Measurements from ENCODE around the gene ADAMTSL1.

The ADAMTSL1 gene

GRCh38 chr9:18806232-18807080 lies 332.5 kb downstream of the ADAMTSL1 start:
- DNase-seq (ENCODE audit: low read depth): no peak
- TF ChIP-seq, protein P1, sequence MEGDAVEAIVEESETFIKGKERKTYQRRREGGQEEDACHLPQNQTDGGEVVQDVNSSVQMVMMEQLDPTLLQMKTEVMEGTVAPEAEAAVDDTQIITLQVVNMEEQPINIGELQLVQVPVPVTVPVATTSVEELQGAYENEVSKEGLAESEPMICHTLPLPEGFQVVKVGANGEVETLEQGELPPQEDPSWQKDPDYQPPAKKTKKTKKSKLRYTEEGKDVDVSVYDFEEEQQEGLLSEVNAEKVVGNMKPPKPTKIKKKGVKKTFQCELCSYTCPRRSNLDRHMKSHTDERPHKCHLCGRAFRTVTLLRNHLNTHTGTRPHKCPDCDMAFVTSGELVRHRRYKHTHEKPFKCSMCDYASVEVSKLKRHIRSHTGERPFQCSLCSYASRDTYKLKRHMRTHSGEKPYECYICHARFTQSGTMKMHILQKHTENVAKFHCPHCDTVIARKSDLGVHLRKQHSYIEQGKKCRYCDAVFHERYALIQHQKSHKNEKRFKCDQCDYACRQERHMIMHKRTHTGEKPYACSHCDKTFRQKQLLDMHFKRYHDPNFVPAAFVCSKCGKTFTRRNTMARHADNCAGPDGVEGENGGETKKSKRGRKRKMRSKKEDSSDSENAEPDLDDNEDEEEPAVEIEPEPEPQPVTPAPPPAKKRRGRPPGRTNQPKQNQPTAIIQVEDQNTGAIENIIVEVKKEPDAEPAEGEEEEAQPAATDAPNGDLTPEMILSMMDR (conservative IDR thresholded peaks at IDR 0.05; ENCODE audit: control insufficient read depth, insufficient read depth, low read depth, low read length): no peak
- no peak overlapping the region for H3K4me3 ChIP-seq (ENCODE audit: control insufficient read depth, low read depth, low read length)

- no peak overlapping the region for H3K4me3 ChIP-seq (ENCODE audit: control insufficient read depth, low read depth, low read length)
- no peak for DNase-seq (ENCODE audit: low read depth)
- TF ChIP-seq, protein P1 (conservative IDR thresholded peaks at IDR 0.05; ENCODE audit: control insufficient read depth, insufficient read depth, low read depth, low read length): no peak
Measured at GRCh38 chr9:18810581-18810980, 336.6 kb downstream of the ADAMTSL1 start.

DNA sequence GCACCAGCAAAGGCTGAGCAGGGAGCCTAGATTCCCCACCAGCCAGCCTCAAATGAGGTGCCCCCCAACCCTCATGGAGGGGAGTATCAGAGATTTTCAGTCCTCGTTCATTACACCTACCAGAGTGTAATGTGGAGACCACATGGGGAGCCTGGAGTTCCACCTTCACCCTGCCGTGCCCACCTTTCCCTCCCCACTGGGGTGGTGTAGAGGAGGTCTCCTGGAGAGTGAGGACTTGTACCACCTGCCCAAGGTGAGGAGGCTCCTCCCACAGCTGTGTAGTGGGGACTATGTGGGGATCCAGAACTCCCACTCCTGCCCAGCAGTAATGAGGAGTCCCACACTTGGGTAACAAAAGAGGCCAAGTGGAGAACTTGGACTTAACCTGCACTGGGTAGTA lies 337.2 kb downstream of the ADAMTSL1 start:
- no peak overlapping the region for H3K4me3 ChIP-seq (ENCODE audit: control insufficient read depth, low read depth, low read length)
- DNase-seq (ENCODE audit: low read depth): no peak
- TF ChIP-seq, protein P1 (conservative IDR thresholded peaks at IDR 0.05; ENCODE audit: control insufficient read depth, insufficient read depth, low read depth, low read length): no peak

- TF ChIP-seq, protein P1 (conservative IDR thresholded peaks at IDR 0.05; ENCODE audit: control insufficient read depth, insufficient read depth, low read depth, low read length): no peak
- DNase-seq (ENCODE audit: low read depth): no peak
- no peak overlapping the region for H3K4me3 ChIP-seq (ENCODE audit: control insufficient read depth, low read depth, low read length)
Measured at GRCh38 chr9:18819418-18819817, 345.5 kb downstream of the ADAMTSL1 start.

- TF ChIP-seq, protein P1 (conservative IDR thresholded peaks at IDR 0.05; ENCODE audit: control insufficient read depth, insufficient read depth, low read depth, low read length): no peak
- no peak overlapping the region for H3K4me3 ChIP-seq (ENCODE audit: control insufficient read depth, low read depth, low read length)
- no peak for DNase-seq (ENCODE audit: low read depth)
Measured at GRCh38 chr9:18820566-18821095, 346.7 kb downstream of the ADAMTSL1 start.

GRCh38 chr9:18821788-18822187 lies 347.8 kb downstream of the ADAMTSL1 start:
- TF ChIP-seq, protein P1 (conservative IDR thresholded peaks at IDR 0.05; ENCODE audit: control insufficient read depth, insufficient read depth, low read depth, low read length): no peak
- DNase-seq (ENCODE audit: low read depth): no peak
- H3K4me3 ChIP-seq (ENCODE audit: control insufficient read depth, low read depth, low read length): no peak overlapping the region
